ENCODE measurements around the gene HS1BP3.

Gene HS1BP3

GRCh38 chr2:20668871-20669475 is 18.1 kb upstream of the HS1BP3 start:
- no peak overlapping the region for H3K9ac ChIP-seq (ENCODE audit: low read depth in 1 of 2, low read length in 2 of 2)
- H3K9me3 ChIP-seq (ENCODE audit: control insufficient read depth in 1 of 2, low read length in 2 of 2): no peaks in the 10 kb centered on the region
- H3K27me3 ChIP-seq (ENCODE audit: control insufficient read depth in 1 of 2, insufficient read depth in 2 of 2, low read length in 2 of 2): peaks cover 86 to 88% of the 10 kb centered on the region in 2 donors
- no peaks in the 10 kb centered on the region for H3K36me3 ChIP-seq (ENCODE audit: control insufficient read depth in 1 of 2, insufficient read depth in 2 of 2, low read length in 2 of 2)
- H3K27ac ChIP-seq (ENCODE audit: low read depth, low read length): no peak overlapping the region
- no peak overlapping the region for H3K4me3 ChIP-seq (ENCODE audit: low read depth in 1 of 2, low read length in 2 of 2)
- peaks cover 13 to 31% of the 10 kb centered on the region in 2 donors for H3K4me1 ChIP-seq (ENCODE audit: control insufficient read depth in 1 of 2, insufficient read depth in 2 of 2, low read length in 2 of 2)

- H3K27me3 ChIP-seq (ENCODE audit: control insufficient read depth in 1 of 2, insufficient read depth in 2 of 2, low read length in 2 of 2): peaks cover 87 to 88% of the 10 kb centered on the region in 2 donors
- H3K27ac ChIP-seq (ENCODE audit: low read depth, low read length): no peak overlapping the region
- peaks cover 13 to 31% of the 10 kb centered on the region in 2 donors for H3K4me1 ChIP-seq (ENCODE audit: control insufficient read depth in 1 of 2, insufficient read depth in 2 of 2, low read length in 2 of 2)
- H3K4me3 ChIP-seq (ENCODE audit: low read depth in 1 of 2, low read length in 2 of 2): no peak overlapping the region
- H3K36me3 ChIP-seq (ENCODE audit: control insufficient read depth in 1 of 2, insufficient read depth in 2 of 2, low read length in 2 of 2): no peaks in the 10 kb centered on the region
- H3K9ac ChIP-seq (ENCODE audit: low read depth in 1 of 2, low read length in 2 of 2): no peak overlapping the region
- H3K9me3 ChIP-seq (ENCODE audit: control insufficient read depth in 1 of 2, low read length in 2 of 2): no peaks in the 10 kb centered on the region
Observed at GRCh38 chr2:20668451-20668850, 17.6 kb upstream of the HS1BP3 start.

- no peaks in the 10 kb centered on the region for H3K9me3 ChIP-seq (ENCODE audit: control insufficient read depth in 1 of 2, low read length in 2 of 2)
- no peak overlapping the region for H3K27ac ChIP-seq (ENCODE audit: low read depth, low read length)
- H3K36me3 ChIP-seq (ENCODE audit: control insufficient read depth in 1 of 2, insufficient read depth in 2 of 2, low read length in 2 of 2): no peaks in the 10 kb centered on the region
- peak overlapping the region; percentile 29 to 48 for H3K4me3 ChIP-seq (ENCODE audit: low read depth in 1 of 2, low read length in 2 of 2)
- H3K27me3 ChIP-seq (ENCODE audit: control insufficient read depth in 1 of 2, insufficient read depth in 2 of 2, low read length in 2 of 2): peaks cover 88% of the 10 kb centered on the region in 2 donors
- peaks cover 13 to 31% of the 10 kb centered on the region in 2 donors for H3K4me1 ChIP-seq (ENCODE audit: control insufficient read depth in 1 of 2, insufficient read depth in 2 of 2, low read length in 2 of 2)
- no peak overlapping the region for H3K9ac ChIP-seq (ENCODE audit: low read depth in 1 of 2, low read length in 2 of 2)
Observed at GRCh38 chr2:20667531-20668401, 16.9 kb upstream of the HS1BP3 start.

- Histone ChIP-seq H3K4me1 (ENCODE audit: control insufficient read depth in 1 of 2, insufficient read depth in 2 of 2, low read length in 2 of 2) (peaks cover 13 to 31% of the 10 kb centered on the region in 2 donors), H3K9me3 (ENCODE audit: control insufficient read depth in 1 of 2, low read length in 2 of 2) (no peaks in the 10 kb centered on the region), H3K27ac (ENCODE audit: low read depth, low read length) (no peak overlapping the region), H3K36me3 (ENCODE audit: control insufficient read depth in 1 of 2, insufficient read depth in 2 of 2, low read length in 2 of 2) (no peaks in the 10 kb centered on the region), H3K9ac (ENCODE audit: low read depth in 1 of 2, low read length in 2 of 2) (no peak overlapping the region), H3K27me3 (ENCODE audit: control insufficient read depth in 1 of 2, insufficient read depth in 2 of 2, low read length in 2 of 2) (peaks cover 88% of the 10 kb centered on the region in 2 donors), H3K4me3 (ENCODE audit: low read depth in 1 of 2, low read length in 2 of 2) (peak overlapping the region in 1 of 2 donors; percentile 48)
Observed at GRCh38 chr2:20667151-20667530, 16.2 kb upstream of the HS1BP3 start.

- Histone ChIP-seq H3K9me3 (ENCODE audit: control insufficient read depth in 1 of 2, low read length in 2 of 2) (no peaks in the 10 kb centered on the region), H3K9ac (ENCODE audit: low read depth in 1 of 2, low read length in 2 of 2) (peak within 1 kb of the TSS in 1 of 2 donors; percentile 6)
Observed at GRCh38 chr2:20666304-20667150, 15.6 kb upstream of the HS1BP3 start, which contains the start of gene GDF7. GDF7 (plus strand) TSS chr2:20667144; CDS start chr2:20667240, 96 bp downstream.

GRCh38 chr2:20666005-20666303 is 15.1 kb upstream of the HS1BP3 start:
- peaks cover 82 to 85% of the 10 kb centered on the region in 2 donors for H3K27me3 ChIP-seq (ENCODE audit: control insufficient read depth in 1 of 2, insufficient read depth in 2 of 2, low read length in 2 of 2)

More at GRCh38 chr2:20666304-20667150, 15.6 kb upstream of the HS1BP3 start, which contains the start of gene GDF7:
- Histone ChIP-seq H3K27me3 (ENCODE audit: control insufficient read depth in 1 of 2, insufficient read depth in 2 of 2, low read length in 2 of 2) (peaks cover 88 to 90% of the 10 kb centered on the region in 2 donors), H3K4me3 (ENCODE audit: low read depth in 1 of 2, low read length in 2 of 2) (peak within 1 kb of the TSS; percentile 29 to 58), H3K36me3 (ENCODE audit: control insufficient read depth in 1 of 2, insufficient read depth in 2 of 2, low read length in 2 of 2) (no peaks in the 10 kb centered on the region), H3K4me1 (ENCODE audit: control insufficient read depth in 1 of 2, insufficient read depth in 2 of 2, low read length in 2 of 2) (peaks cover 8 to 29% of the 10 kb centered on the region in 2 donors), H3K27ac (ENCODE audit: low read depth, low read length) (peak within 1 kb of the TSS; percentile 10)

GRCh38 chr2:20665243-20666004 is 14.5 kb upstream of the HS1BP3 start:
- no peak overlapping the region for H3K9ac ChIP-seq (ENCODE audit: low read depth in 1 of 2, low read length in 2 of 2)
- peak overlapping the region; percentile 10 for H3K27ac ChIP-seq (ENCODE audit: low read depth, low read length)
- peaks cover 13 to 24% of the 10 kb centered on the region in 2 donors for H3K4me1 ChIP-seq (ENCODE audit: control insufficient read depth in 1 of 2, insufficient read depth in 2 of 2, low read length in 2 of 2)
- no peaks in the 10 kb centered on the region for H3K9me3 ChIP-seq (ENCODE audit: control insufficient read depth in 1 of 2, low read length in 2 of 2)
- peaks cover 81 to 84% of the 10 kb centered on the region in 2 donors for H3K27me3 ChIP-seq (ENCODE audit: control insufficient read depth in 1 of 2, insufficient read depth in 2 of 2, low read length in 2 of 2)
- peak overlapping the region; percentile 29 to 58 for H3K4me3 ChIP-seq (ENCODE audit: low read depth in 1 of 2, low read length in 2 of 2)
- no peaks in the 10 kb centered on the region for H3K36me3 ChIP-seq (ENCODE audit: control insufficient read depth in 1 of 2, insufficient read depth in 2 of 2, low read length in 2 of 2)

More at GRCh38 chr2:20666005-20666303, 15.1 kb upstream of the HS1BP3 start:
- H3K36me3 ChIP-seq (ENCODE audit: control insufficient read depth in 1 of 2, insufficient read depth in 2 of 2, low read length in 2 of 2): no peaks in the 10 kb centered on the region
- peak overlapping the region; percentile 10 for H3K27ac ChIP-seq (ENCODE audit: low read depth, low read length)
- peak overlapping the region in 1 of 2 donors; percentile 6 for H3K9ac ChIP-seq (ENCODE audit: low read depth in 1 of 2, low read length in 2 of 2)
- peaks cover 12 to 24% of the 10 kb centered on the region in 2 donors for H3K4me1 ChIP-seq (ENCODE audit: control insufficient read depth in 1 of 2, insufficient read depth in 2 of 2, low read length in 2 of 2)
- peak overlapping the region; percentile 29 to 58 for H3K4me3 ChIP-seq (ENCODE audit: low read depth in 1 of 2, low read length in 2 of 2)
- no peaks in the 10 kb centered on the region for H3K9me3 ChIP-seq (ENCODE audit: control insufficient read depth in 1 of 2, low read length in 2 of 2)

GRCh38 chr2:20664431-20665242 is 13.7 kb upstream of the HS1BP3 start:
- Histone ChIP-seq H3K36me3 (ENCODE audit: control insufficient read depth in 1 of 2, insufficient read depth in 2 of 2, low read length in 2 of 2) (no peaks in the 10 kb centered on the region), H3K4me1 (ENCODE audit: control insufficient read depth in 1 of 2, insufficient read depth in 2 of 2, low read length in 2 of 2) (peaks cover 13 to 23% of the 10 kb centered on the region in 2 donors), H3K27me3 (ENCODE audit: control insufficient read depth in 1 of 2, insufficient read depth in 2 of 2, low read length in 2 of 2) (peaks cover 79 to 81% of the 10 kb centered on the region in 2 donors)

GRCh38 chr2:20664071-20664390 is 13.1 kb upstream of the HS1BP3 start:
- Histone ChIP-seq H3K27me3 (ENCODE audit: control insufficient read depth in 1 of 2, insufficient read depth in 2 of 2, low read length in 2 of 2) (peaks cover 73 to 77% of the 10 kb centered on the region in 2 donors), H3K9me3 (ENCODE audit: control insufficient read depth in 1 of 2, low read length in 2 of 2) (no peaks in the 10 kb centered on the region), H3K9ac (ENCODE audit: low read depth in 1 of 2, low read length in 2 of 2) (no peak overlapping the region), H3K27ac (ENCODE audit: low read depth, low read length) (no peak overlapping the region), H3K36me3 (ENCODE audit: control insufficient read depth in 1 of 2, insufficient read depth in 2 of 2, low read length in 2 of 2) (no peaks in the 10 kb centered on the region), H3K4me3 (ENCODE audit: low read depth in 1 of 2, low read length in 2 of 2) (no peak overlapping the region), H3K4me1 (ENCODE audit: control insufficient read depth in 1 of 2, insufficient read depth in 2 of 2, low read length in 2 of 2) (peaks cover 13 to 19% of the 10 kb centered on the region in 2 donors)

More at GRCh38 chr2:20664431-20665242, 13.7 kb upstream of the HS1BP3 start:
- Histone ChIP-seq H3K9ac (ENCODE audit: low read depth in 1 of 2, low read length in 2 of 2) (no peak overlapping the region), H3K4me3 (ENCODE audit: low read depth in 1 of 2, low read length in 2 of 2) (no peak overlapping the region), H3K27ac (ENCODE audit: low read depth, low read length) (no peak overlapping the region), H3K9me3 (ENCODE audit: control insufficient read depth in 1 of 2, low read length in 2 of 2) (no peaks in the 10 kb centered on the region)

All from duodenal mucosa (tissue), 2 donors.